ENCODE results near the gene MYO9A. TPM values are rescaled to one million over a fixed set of nuclear protein-coding genes. Genes with fewer than 3 reads are reported as not detected.

Gene MYO9A
- 204 TPM for total RNA-seq

DNA sequence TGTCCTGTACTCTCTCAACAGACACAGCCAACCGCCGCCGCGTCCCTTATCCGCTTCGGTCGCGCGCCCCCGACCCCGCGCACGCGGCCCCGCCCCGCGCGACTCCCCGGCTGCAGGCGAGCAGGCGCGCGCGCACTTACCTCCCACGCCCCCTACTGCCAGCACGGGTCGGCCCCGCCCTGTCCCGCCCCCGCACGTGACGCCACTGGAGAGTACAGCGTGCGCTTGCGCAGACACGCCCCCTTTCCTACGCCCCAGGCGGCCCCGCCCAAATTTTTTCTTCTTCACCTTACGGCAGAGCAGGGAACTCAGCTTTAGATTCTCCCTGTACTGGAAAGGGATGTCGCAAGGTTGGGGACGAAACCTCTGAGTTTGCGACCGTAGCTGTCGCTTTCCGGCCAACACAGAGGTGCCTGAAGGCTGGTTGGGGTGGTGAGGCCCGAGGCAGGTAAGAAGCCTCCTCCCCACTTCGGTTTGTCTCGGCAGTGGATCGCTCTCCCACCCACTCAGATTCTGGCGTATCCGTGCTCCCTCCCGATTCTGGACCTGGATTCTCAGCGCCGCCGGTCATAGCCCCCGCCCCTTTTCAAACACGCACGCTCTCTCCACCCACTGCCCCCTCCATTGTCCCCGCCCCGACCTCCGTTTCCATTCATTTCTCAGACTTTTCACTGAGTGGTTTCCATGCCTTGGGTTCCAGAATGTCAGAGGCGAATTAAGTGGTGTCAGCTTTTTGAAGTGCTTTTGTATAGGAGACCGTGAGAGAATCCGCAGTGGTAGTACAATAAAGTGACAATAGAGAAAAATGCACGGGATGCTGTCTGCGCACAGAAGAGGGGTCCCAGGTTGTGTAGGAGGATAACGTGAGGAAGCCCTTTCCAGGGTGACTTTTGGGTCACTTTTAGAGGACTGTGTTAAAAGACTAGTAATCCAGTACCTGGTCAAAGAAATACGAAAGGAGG lies at the start of gene MYO9A, which contains the start of gene SENP8:
MYO9A (minus strand) TSS at position 134 of the 962 bp plus-strand sequence. CDS start 71,587 bp downstream, outside the sequence.
SENP8 (plus strand) TSS at position 387 of the 962 bp plus-strand sequence. CDS start 21,221 bp downstream, outside the sequence.

GRCh38 chr15:71810256-71811035 lies 307.5 kb downstream of the MYO9A start, which contains the start of gene NR2E3:
NR2E3 (plus strand) TSS chr15:71810554; CDS start chr15:71810744, 190 bp downstream.

Small RNA genes within 50 kb of the gene (small RNA-seq; reads per million reads assigned to genes)
- gene RNA5SP399 (ENCODE audit: low replicate concordance), result not detected
- not detected for gene RNU2-65P (ENCODE audit: low replicate concordance)

Other genes starting within 250 kb of the MYO9A start
- 5.6 TPM for gene SENP8, start 253 bp upstream of the MYO9A start, total RNA-seq
- gene GRAMD2A, start 79.6 kb upstream of the MYO9A start, total RNA-seq, result 0.94 TPM
- 306 TPM for gene PKM, start 113.0 kb upstream of the MYO9A start, total RNA-seq
- 102 TPM for gene PARP6, start 154.4 kb upstream of the MYO9A start, total RNA-seq
- 15.7 TPM for gene CELF6, start 202.0 kb upstream of the MYO9A start, total RNA-seq

Data from parietal lobe (tissue), 2 donors.